HepG2 (cell line): ENCODE data around the gene CPAMD8.

ENCODE experiments used
- CBFB ChIP-seq: sonication (generic); formaldehyde crosslinking; IDR thresholded peaks from 2 replicates; pipeline ENCODE4 v1.4.0; 2020; ENCODE audit warnings: missing genetic modification reagents
- CENPT ChIP-seq: sonication (generic); formaldehyde crosslinking; IDR thresholded peaks from 2 replicates; pipeline ENCODE4 v1.8.0; 2022; ENCODE audit warnings: low read depth, mild to moderate bottlenecking, moderate library complexity, missing genetic modification reagents
- EZH2 ChIP-seq: conservative IDR thresholded peaks from 2 replicates; pipeline ENCODE4 v1.6.1; 2012; ENCODE audit warnings: mild to moderate bottlenecking, low read depth, low read length, moderate library complexity
- HCFC1 ChIP-seq: fragments of 150-350 bp; IDR thresholded peaks from 2 replicates; pipeline ENCODE4 v1.6.1; 2014; ENCODE audit warnings: low read depth, low read length
- HDAC6 ChIP-seq: fragments of 200-600 bp; sonication (generic); IDR thresholded peaks from 2 replicates; pipeline ENCODE4 v1.7.0; 2017; ENCODE audit warnings: mild to moderate bottlenecking, antibody characterized with exemption, low read length, low read depth
- ZNF569 ChIP-seq: sonication (generic); formaldehyde crosslinking; IDR thresholded peaks from 2 replicates; pipeline ENCODE4 v1.5.0; 2020; ENCODE audit warnings: mild to moderate bottlenecking, missing genetic modification reagents, moderate library complexity, borderline replicate concordance

DNA sequence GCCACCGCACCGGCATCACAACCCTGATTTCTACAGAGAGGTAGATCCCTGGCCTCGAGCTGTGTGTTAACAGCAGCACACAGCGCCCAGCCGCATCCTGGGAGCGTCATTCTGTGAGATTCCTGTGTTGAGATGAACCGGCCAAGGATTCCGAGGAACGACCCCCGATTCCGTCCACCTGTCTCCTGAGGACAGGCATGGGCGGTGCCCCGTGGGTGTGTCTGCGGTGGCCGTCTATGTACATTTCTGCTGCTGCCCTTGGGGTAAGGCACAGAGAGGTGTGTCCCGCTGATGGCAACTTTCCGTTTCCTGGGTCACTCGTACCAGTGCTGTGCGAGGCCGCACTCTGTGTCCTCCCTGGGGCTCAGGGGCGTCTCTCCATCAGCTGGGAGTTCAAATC, 153.9 kb downstream of the CPAMD8 start:
- TF ChIP-seq ZNF569 (CRISPR knock-in tag): no peak
- TF ChIP-seq CBFB (CRISPR knock-in tag): no peak
- TF ChIP-seq HDAC6: no peak
- TF ChIP-seq CENPT (CRISPR knock-in tag): no peak
- TF ChIP-seq HCFC1: no peak
- TF ChIP-seq EZH2: no peak
